K562 (cell line): ENCODE data around the gene YARS1. TPM values are rescaled to one million over a fixed set of nuclear protein-coding genes. Genes with fewer than 3 reads are reported as not detected.

ENCODE experiments used
- CBX5 ChIP-seq: IDR thresholded peaks from 2 replicates; pipeline ENCODE4 v1.6.1; 2014; ENCODE audit warnings: low read depth, borderline replicate concordance
- CCNT2 ChIP-seq: IDR thresholded peaks from 2 replicates; pipeline ENCODE4 v1.6.1; 2011; ENCODE audit warnings: borderline replicate concordance, low read depth, mild to moderate bottlenecking, moderate library complexity, mixed read lengths, low read length; ENCODE audit not compliant: insufficient read length; ENCODE audit errors: extremely low read depth
- ELF4 ChIP-seq: fragments of 450-650 bp; formaldehyde crosslinking; IDR thresholded peaks from 2 replicates; pipeline ENCODE4 v1.4.0; 2022; ENCODE audit warnings: missing genetic modification characterization
- ESRRA ChIP-seq: fragments of 450-650 bp; IDR thresholded peaks from 2 replicates; pipeline ENCODE4 v1.6.1; 2014; ENCODE audit warnings: low read depth, mild to moderate bottlenecking, moderate library complexity, borderline replicate concordance
- HMGN3 ChIP-seq: IDR thresholded peaks from 2 replicates; pipeline ENCODE4 v1.6.1; 2011; ENCODE audit warnings: borderline replicate concordance, low read depth, mild to moderate bottlenecking, mixed read lengths, low read length; ENCODE audit not compliant: insufficient read length; ENCODE audit errors: extremely low read depth
- PCBP1 ChIP-seq: fragments of 200-400 bp; formaldehyde crosslinking; IDR thresholded peaks from 2 replicates; pipeline ENCODE4 v1.6.1; 2018; ENCODE audit warnings: mild to moderate bottlenecking, low read depth, low read length; ENCODE audit not compliant: poor library complexity, severe bottlenecking
- RAD21 ChIP-seq, 2 experiments: fragments of 250-450 bp in 1 of 2; fragments of 450-650 bp in 1 of 2; sonication (Bioruptor Pico) in 1 of 2; formaldehyde crosslinking in 1 of 2; IDR thresholded peaks in 1 of 2; conservative IDR thresholded peaks in 1 of 2; 2 replicates each; pipeline versions ENCODE4 v1.4.0 to v1.8.0; 2020 to 2022; ENCODE audit warnings: mild to moderate bottlenecking in 2 of 2, moderate library complexity in 1 of 2
- SMARCA4 ChIP-seq: fragments of 450-650 bp; IDR thresholded peaks from 2 replicates; pipeline ENCODE4 v1.6.1; 2016
- UBTF ChIP-seq, 2 experiments: IDR thresholded peaks; 2 replicates each; pipeline ENCODE4 v1.6.1; 2012; ENCODE audit warnings: improper control_type of control experiment in 2 of 2, low read depth in 2 of 2, low read length in 2 of 2, borderline replicate concordance in 1 of 2
- ZBTB7A ChIP-seq: IDR thresholded peaks from 2 replicates; pipeline ENCODE4 v1.6.1; 2011; ENCODE audit warnings: low read depth, mild to moderate bottlenecking, low read length, moderate library complexity, borderline replicate concordance; ENCODE audit not compliant: control insufficient read depth
- ZNF175 ChIP-seq: fragments of 200-800 bp; sonication (Bioruptor generic); IDR thresholded peaks from 2 replicates; pipeline ENCODE4 v1.6.1; 2016; ENCODE audit warnings: low read depth, mild to moderate bottlenecking, missing genetic modification characterization, missing compliant biosample characterization
- ZNF695 ChIP-seq: fragments of 450-650 bp; formaldehyde crosslinking; IDR thresholded peaks from 2 replicates; pipeline ENCODE4 v1.4.0; 2020; ENCODE audit warnings: mild to moderate bottlenecking, moderate library complexity
- polyA plus RNA-seq, 8 experiments: library from polyadenylated mRNA; depleted of rRNA in 4 of 8; stranded (reverse) in 5 of 8; unstranded in 3 of 8; fragments of >200 nt; fragmentation: Nextera tagmentation in 2 of 8; fragmentation: Illumina TruSeq in 1 of 8; extraction: Ambion mirVana in 2 of 8; extraction: Trizol in 1 of 8; gene quantifications; 2 replicates each; pipeline versions ENCODE4 v1.2.1 to v1.2.3, GENCODE V29; 2011 to 2014; ENCODE audit warnings: inconsistent platforms in 1 of 8, missing spikeins in 1 of 8
- total RNA-seq, 7 experiments: library from RNA; depleted of rRNA in 6 of 7; stranded (reverse); fragments of >200 nt in 6 of 7; fragmentation: Illumina TruSeq in 2 of 7; extraction: Trizol in 2 of 7; gene quantifications; 2 replicates each; pipeline versions ENCODE4 v1.2.1 to v1.2.3, GENCODE V29; 2011 to 2021; ENCODE audit warnings: low replicate concordance in 1 of 7
- TF ChIP-seq, protein P1 (sequence below), 2 experiments: IDR thresholded peaks; 2 replicates each; pipeline ENCODE4 v1.6.1; 2011; ENCODE audit warnings: borderline replicate concordance in 1 of 2, control low read depth in 1 of 2, low read depth in 1 of 2, low read length in 1 of 2, mild to moderate bottlenecking in 1 of 2, mixed read lengths in 1 of 2, moderate library complexity in 1 of 2; ENCODE audit not compliant: insufficient read depth in 1 of 2, insufficient read length in 1 of 2, poor library complexity in 1 of 2, severe bottlenecking in 1 of 2; ENCODE audit errors: extremely low read depth in 1 of 2
- TF ChIP-seq, protein P2 (sequence below), 3 experiments: fragments of 200-800 bp in 1 of 3; fragments of 250-450 bp in 1 of 3; fragments of 450-650 bp in 1 of 3; sonication (Bioruptor Pico) in 1 of 3; sonication (Bioruptor generic) in 1 of 3; formaldehyde crosslinking in 1 of 3; IDR thresholded peaks; 2 replicates each; pipeline versions ENCODE4 v1.6.1 to v1.8.0; 2016 to 2022; ENCODE audit warnings: mild to moderate bottlenecking in 2 of 3, missing genetic modification characterization in 2 of 3, missing compliant biosample characterization in 1 of 3, moderate library complexity in 1 of 3
- TF ChIP-seq, protein P3 (sequence below): fragments of 450-650 bp; IDR thresholded peaks from 2 replicates; pipeline ENCODE4 v1.6.1; 2016; ENCODE audit warnings: antibody characterized with exemption

YARS1 gene
- total and polyA plus RNA-seq, 9 of the 15 experiments (the other 6 are each of a cell fraction or from before 2014, with no cell fraction given): 66.2 to 336 (median 201) TPM

DNA sequence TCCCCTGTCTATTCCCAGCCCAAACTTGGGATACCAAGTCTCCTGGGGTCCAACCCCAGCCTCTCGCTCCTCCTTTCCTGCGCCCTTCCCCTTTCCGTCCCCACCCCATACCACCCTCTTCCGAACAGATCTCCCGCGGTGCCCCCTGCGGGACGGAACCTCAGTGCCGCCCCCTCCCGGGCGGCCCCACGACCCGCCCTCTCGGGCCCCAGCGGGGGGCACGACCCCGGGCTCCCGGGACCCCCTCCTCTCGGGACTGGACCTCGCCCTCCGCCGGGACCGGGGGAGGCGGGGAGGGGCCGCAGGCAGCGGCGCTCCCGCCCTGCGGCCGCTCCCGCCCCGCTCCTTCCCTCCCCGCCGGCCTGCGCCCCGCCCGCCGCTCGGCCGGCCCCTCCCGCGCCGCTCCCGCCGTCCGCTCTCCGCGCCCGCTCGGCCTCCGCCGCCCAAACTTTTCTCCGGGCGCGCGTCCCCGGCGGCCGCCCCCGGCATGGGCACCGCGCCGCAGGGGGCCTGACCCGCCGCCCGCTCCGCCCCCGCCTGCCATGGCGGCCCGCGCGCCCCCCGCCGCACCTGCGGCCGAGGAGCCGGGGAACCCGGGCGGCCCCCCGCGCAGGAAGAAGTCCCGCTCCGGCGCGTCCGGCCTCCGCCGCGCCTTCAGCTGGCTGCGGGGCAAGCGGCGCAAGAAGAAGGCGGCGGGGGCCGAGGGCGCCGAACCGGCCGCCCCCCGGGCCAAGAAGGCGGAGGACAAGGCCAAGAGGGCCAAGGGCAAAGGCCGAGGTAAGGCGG lies 75.6 kb downstream of the YARS1 start (continued):
- TF ChIP-seq, protein P1, sequence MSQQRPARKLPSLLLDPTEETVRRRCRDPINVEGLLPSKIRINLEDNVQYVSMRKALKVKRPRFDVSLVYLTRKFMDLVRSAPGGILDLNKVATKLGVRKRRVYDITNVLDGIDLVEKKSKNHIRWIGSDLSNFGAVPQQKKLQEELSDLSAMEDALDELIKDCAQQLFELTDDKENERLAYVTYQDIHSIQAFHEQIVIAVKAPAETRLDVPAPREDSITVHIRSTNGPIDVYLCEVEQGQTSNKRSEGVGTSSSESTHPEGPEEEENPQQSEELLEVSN (IDR thresholded peaks at IDR 0.05; ENCODE audit: borderline replicate concordance in 1 of 2, extremely low read depth in 1 of 2, insufficient read depth in 1 of 2, insufficient read length in 1 of 2, low read depth in 1 of 2, low read length in 1 of 2, poor library complexity in 1 of 2, severe bottlenecking in 1 of 2): peak in 1 of 2 experiments; percentile 55
- TF ChIP-seq UBTF (IDR thresholded peaks at IDR 0.05; ENCODE audit: borderline replicate concordance in 1 of 2, low read depth in 2 of 2, low read length in 2 of 2) (peak in 1 of 2 experiments; percentile 59; a peak in 1 of 4 replicates), ZNF175 (CRISPR knock-in tag) (no peak), ESRRA (peak; percentile 20; the same call in 1 of the 2 replicates), HMGN3 (peak; percentile 77), SMARCA4 (0 out of 2 replicates have a peak, but pooled peaks have one; percentile 26), RAD21 (CRISPR knock-in tag; conservative IDR thresholded peaks at IDR 0.05 in 1 of 2, IDR thresholded peaks at IDR 0.05 in 1 of 2) (peak; percentile 49 to 50), CCNT2 (peak; percentile 81), CBX5 (no peak), ELF4 (CRISPR knock-in tag) (no peak), ZBTB7A (peak; percentile 99), PCBP1 (peak; percentile 75), ZNF695 (CRISPR knock-in tag) (0 out of 2 replicates have a peak, but pooled peaks have one; percentile 10)
- TF ChIP-seq, protein P2, sequence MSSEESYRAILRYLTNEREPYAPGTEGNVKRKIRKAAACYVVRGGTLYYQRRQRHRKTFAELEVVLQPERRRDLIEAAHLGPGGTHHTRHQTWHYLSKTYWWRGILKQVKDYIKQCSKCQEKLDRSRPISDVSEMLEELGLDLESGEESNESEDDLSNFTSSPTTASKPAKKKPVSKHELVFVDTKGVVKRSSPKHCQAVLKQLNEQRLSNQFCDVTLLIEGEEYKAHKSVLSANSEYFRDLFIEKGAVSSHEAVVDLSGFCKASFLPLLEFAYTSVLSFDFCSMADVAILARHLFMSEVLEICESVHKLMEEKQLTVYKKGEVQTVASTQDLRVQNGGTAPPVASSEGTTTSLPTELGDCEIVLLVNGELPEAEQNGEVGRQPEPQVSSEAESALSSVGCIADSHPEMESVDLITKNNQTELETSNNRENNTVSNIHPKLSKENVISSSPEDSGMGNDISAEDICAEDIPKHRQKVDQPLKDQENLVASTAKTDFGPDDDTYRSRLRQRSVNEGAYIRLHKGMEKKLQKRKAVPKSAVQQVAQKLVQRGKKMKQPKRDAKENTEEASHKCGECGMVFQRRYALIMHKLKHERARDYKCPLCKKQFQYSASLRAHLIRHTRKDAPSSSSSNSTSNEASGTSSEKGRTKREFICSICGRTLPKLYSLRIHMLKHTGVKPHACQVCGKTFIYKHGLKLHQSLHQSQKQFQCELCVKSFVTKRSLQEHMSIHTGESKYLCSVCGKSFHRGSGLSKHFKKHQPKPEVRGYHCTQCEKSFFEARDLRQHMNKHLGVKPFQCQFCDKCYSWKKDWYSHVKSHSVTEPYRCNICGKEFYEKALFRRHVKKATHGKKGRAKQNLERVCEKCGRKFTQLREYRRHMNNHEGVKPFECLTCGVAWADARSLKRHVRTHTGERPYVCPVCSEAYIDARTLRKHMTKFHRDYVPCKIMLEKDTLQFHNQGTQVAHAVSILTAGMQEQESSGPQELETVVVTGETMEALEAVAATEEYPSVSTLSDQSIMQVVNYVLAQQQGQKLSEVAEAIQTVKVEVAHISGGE (CRISPR knock-in tag; IDR thresholded peaks at IDR 0.05): peak in 1 of 3 experiments; percentile 41; a peak in 1 of 6 replicates
- TF ChIP-seq, protein P3, sequence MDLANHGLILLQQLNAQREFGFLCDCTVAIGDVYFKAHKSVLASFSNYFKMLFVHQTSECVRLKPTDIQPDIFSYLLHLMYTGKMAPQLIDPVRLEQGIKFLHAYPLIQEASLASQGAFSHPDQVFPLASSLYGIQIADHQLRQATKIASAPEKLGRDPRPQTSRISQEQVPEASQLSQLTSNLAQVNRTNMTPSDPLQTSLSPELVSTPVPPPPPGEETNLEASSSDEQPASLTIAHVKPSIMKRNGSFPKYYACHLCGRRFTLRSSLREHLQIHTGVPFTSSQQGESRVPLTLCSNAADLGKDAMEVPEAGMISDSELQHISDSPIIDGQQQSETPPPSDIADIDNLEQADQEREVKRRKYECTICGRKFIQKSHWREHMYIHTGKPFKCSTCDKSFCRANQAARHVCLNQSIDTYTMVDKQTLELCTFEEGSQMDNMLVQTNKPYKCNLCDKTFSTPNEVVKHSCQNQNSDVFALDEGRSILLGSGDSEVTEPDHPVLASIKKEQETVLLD: peak; percentile 54; the same call in 1 of the 2 replicates
